Measurements from ENCODE around the gene ATIC.
"Not testable (repeated sequence)": the region's sequence is repeated elsewhere in the genome, so short reads cannot be mapped to it uniquely, and the experiment has no call there.

The ATIC gene

DNA sequence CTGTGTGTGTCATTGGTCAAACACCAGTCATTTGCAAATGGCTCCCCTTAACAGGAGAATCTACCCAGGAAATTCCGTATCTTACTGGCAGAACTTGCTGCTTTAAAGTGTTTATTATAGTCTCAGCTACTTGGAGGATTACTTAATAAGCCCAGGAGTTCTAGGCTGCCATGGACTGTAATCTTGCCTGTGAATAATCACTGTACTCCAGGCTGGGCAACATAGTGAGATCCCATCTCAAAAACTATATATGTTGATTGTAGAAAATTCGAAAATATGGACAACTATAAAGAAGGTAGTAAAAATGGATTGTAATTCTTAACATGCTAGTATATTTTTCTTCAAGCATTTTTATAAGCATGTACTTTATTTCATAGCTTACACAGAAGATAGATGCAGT, 4.5 kb downstream of the ATIC start:
- no peak for DNase-seq

GRCh38 chr2:215319500-215319899, 7.6 kb downstream of the ATIC start:
- no peak for DNase-seq

GRCh38 chr2:215320102-215320501, 8.2 kb downstream of the ATIC start:
- DNase-seq = no peak

- DNase-seq = no peak
Measured at GRCh38 chr2:215320679-215321078, 8.8 kb downstream of the ATIC start.

GRCh38 chr2:215324811-215325210, 13.0 kb downstream of the ATIC start:
- DNase-seq = no peak

DNA sequence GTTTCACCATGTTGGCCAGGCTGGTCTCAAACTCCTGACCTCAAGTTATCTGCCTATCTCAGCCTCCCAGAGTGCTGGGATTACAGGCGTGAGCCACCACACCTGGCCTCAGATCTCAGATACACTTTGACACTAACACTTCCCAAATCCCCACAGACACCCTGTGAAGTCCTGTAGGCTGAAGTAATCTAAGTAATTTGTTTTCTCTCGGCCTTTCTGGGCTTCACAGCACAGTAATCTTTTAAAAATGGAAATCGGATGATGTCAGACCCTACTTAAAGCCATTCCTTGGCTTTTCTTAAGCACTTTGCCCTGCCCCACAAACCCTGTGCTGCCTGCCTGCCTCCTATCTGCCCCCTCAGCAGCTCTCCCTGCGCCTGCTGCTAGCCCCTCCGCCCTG, 16.2 kb downstream of the ATIC start:
- no peak for DNase-seq

- no peak for DNase-seq
Measured at GRCh38 chr2:215332872-215333595, 21.2 kb downstream of the ATIC start.

GRCh38 chr2:215338883-215339679, 27.2 kb downstream of the ATIC start:
- no peak for DNase-seq

DNA sequence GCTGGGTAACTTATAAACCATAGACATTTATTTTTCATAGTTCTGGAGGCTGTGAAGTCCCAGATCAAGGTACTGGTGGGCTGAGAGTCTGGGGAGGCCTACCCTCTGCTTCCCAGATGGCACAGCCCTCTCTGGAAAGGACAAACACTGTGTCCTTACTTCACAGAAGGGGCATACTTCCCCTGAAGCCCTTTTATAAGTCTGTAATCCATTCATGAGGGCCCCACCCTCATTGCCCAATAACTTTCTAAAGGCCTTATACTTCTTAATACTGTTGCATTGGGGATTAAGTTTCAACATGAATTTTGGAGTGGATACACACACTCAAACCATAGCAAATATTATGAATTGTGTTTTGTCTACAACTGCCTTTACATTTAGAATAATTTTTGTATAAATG, 36.0 kb downstream of the ATIC start:
- no peak for DNase-seq

GRCh38 chr2:215352602-215353001, 40.7 kb downstream of the ATIC start:
- DNase-seq = no peak

DNA sequence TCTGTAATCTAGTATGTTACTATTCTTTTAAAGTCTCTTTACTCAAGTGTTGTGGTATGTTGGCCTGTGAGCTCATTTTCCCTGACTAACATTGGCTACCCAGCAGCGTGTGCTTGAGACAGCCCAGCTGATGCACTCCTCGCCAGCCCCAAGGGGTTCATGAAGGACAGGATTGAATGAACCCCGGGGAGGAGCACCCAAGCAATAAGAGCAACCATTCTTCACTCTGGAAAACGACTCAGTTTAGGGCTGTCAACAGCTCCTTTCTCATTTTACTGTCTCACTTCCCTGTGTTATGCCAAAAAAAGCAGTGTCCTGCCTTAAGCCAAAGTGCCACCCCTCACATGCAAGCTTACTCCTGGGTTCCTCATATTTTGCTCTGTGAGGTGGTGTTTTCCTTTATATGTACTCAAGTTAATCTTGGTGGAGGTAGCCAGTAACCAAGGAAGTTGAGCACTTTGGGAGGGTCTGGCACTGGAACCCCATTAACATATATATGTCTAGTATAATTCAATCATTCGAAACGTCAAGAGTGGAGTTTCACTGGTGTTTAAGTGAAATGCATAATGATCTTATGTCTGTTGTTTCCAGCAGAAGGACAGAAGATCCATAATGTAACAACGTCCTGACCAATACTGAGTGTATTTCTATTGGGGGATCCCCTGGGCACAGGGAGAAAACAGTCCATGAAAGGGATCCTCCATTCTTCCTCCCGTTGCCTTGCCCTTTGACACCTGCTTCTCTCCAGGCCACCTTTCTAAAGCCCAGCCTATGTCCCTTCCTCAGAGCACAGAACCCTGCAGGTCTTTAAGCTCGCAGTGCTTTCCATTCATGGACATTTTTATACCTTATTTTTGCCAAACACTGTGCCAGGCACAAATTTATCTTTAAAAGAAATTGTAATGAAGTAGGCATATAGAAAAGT, 43.2 kb downstream of the ATIC start:
- no peak for DNase-seq

DNA sequence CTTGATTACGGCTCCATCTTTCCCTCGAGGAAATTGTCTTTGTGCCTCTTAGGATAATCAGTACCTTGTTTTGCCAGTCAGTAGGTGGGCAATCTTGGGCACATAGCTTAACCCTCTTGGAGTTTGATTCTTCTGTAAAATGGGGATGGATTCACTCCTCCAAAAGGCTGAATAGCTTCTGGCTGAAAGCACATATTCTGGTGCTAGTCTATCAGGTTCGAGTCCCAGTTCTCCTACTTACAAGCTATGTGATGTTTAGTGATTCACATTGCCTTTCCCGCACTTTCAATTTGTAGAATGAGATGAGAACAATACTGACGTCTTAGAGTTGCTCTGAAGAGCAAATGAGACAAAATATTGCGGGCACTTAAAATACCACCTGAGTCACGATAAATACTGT, 43.9 kb downstream of the ATIC start:
- no peak for DNase-seq

DNA sequence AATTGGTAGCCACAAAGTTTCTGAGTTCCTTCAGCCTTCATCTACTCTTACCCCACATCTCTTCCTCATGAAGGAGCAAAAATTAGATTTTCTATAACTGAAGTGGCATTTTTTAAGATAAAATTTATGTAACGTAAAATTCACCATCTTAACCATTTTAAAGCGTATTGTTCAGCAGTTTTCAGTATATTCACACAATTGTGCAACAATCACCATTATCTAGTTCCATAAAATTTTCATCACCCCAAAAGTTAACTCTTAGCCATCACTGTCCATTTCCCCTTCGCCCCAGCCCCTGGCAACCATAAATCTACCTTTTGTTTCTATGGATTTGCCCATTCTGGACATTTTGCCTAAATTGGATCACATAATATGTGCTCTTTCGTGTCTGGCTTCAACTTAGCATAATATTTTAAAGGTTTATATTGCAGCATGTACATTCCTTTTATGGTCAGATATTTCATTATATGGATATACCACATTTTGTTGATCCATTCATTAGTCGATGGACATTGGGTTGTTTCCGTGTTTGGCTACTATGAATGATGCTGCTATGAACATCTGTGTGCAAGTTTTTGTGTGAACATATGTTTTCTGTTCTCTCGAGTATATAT, 44.6 kb downstream of the ATIC start:
- DNase-seq = no peak

DNA sequence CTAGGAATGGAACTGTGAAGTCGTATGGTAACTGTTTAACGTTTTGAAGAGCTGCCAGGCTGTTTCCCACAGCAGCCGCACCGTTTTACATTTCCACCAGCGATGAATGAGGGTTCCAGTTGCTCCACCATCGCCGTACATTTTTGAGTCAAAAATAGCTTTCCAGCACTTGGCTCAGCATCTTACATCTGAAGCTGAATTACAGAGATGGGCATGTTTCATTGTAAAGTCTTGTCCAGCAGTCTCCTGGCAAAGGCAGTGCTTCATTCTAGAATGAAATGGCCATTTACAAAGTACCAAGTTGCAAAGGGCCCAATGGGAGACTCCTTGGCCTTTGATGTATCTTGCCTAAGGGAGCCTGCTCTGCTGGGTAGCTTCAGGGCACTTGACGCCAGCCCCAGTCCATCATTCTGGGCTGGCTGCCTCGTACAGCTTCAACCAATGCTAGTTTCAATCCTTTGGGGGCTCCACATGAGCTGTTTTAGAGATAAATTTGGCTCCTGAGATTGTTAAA, 45.1 kb downstream of the ATIC start:
- no peak for DNase-seq

- no peak for DNase-seq
Measured at GRCh38 chr2:215357660-215358059, 45.8 kb downstream of the ATIC start.

- no peak for DNase-seq
Measured at GRCh38 chr2:215358312-215358845, 46.5 kb downstream of the ATIC start.

DNA sequence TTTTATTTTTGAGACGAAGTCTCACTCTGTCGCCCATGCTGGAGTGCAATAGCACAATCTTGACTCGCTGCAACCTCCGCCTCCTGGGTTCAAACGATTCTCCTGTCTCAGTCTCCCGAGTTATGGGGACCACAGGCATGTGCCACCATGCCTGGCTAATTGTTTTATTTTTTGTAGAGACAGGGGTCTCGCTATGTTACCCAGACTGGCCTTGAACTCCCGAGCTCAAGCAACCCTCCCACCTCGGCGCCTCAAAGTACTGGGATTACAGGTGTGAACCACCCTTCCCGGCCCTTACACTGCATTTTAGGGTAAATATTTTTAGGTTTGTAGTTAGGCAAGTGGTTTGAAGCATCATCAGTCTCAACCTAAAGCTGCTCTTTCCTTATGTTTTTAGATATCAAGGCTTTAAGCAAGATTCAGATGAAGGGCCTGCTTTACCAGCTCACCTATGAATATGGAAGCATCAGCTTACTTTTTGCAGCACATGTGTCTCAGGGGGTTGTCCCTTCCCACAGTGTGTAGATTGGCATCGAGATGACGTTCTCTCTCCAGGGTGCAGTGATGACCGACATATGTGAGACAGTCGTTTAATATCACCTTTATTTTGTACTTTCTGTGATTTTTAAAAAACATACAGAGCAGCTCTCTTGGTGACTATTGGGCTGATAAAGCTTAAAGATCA, 47.2 kb downstream of the ATIC start:
- DNase-seq = no peak

DNA sequence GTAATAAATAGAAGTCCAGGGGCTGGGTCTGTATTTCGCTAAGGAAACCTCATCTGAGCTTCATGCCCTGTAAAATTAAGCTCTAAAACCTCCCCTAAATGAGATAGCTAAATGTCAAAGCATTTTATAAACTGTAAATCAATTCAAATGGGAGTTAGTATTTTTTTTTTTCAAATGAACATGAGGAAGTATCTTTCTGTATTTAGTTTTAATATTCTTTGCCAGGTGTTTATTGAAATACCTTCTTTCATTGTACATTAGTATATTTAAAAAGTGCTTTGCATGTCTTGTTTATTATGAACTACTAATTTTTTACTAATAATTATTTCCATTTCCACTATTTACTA, 47.7 kb downstream of the ATIC start:
- no peak for DNase-seq

GRCh38 chr2:215360059-215360458, 48.2 kb downstream of the ATIC start:
- DNase-seq = not testable (repeated sequence)

DNA sequence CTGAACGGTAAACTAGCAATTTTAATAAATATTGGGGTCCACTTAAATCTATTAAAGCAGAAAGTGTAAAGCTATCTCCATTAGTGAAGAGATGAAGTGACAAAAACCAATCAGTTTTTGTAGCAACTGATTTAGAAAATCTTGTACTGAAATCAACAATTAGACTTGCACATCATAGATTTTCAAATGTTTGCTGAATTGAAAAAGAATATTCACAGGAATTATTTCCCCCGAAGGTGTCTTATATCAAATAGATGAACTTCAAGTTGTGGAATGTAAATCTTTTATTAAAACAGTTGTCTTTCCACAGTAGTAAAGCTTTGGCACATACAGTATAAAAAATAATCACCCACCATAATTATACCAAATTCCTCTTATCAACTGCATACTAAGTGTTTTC, 48.7 kb downstream of the ATIC start:
- DNase-seq = no peak

DNA sequence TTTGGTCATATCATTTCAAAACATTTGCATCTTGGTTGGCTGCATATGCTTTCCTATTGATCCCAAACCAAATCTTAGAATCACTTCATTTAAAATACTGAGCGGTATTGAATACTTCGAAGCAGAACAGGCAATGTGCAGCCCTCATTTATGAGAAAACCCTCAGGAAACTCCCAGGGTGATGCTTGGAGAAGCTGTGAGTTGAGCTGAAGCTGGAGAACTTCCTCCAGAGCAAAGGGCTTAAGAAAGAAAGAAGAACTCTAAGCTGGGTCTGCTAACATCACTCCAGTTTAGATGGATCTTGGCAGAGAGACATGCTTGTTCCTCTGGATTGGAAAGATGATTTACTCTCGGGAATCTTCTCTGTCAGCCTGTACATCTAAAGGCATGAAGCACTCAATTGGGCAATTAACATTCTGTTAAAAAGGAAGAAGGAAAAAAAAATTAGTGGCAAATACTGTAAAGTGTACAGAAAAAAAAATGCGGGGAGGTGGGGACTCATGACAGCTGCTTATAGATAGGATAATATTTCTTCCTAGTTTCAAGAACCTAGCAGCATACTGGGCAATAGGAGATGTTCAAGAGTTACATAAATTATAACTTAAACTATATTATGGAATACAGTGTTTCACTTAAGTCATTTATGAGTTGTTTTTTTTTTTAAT, 49.5 kb downstream of the ATIC start:
- no peak for DNase-seq
